ENCODE results near the gene GLRX3. TPM values are rescaled to one million over a fixed set of nuclear protein-coding genes. Genes with fewer than 3 reads are reported as not detected.

GLRX3 gene
- total and polyA plus RNA-seq, 7 experiments from 2014 or later = 30.1 to 74.7 (median 44.2) TPM

Other genes with a start within 250 kb of the GLRX3 start
- gene EBF3, start 172.1 kb upstream of the GLRX3 start, total RNA-seq = not detected
- gene EBF3, start 172.1 kb upstream of the GLRX3 start, polyA plus RNA-seq = not detected
- 10 to 100 TPM in 3 of 5 experiments, 1 to 10 TPM in 2; 2.6 to 12.5 (median 10.2) TPM for gene C10orf143, start 25.6 kb upstream of the GLRX3 start, total RNA-seq
- 10 to 100 TPM; 25.2 to 36.5 TPM for gene C10orf143, start 25.6 kb upstream of the GLRX3 start, polyA plus RNA-seq

All from naive thymus-derived CD4-positive, alpha-beta T cell (primary cell).